Stimulated activated CD4-positive, alpha-beta T cell treated with anti-CD3 and anti-CD28 coated beads, Interleukin-1b, Interleukin-23, amount 100 ng/mL, for 1 hour (primary cell): Measurements from ENCODE around the gene TRIOBP.
A peak's percentile ranks its signal among the peaks of the same experiment; 100 is the strongest.

Experiments used
- DNase-seq, 2 donors: peaks; one replicate each; pipeline ENCODE4 v3.0.0-alpha.2; 2020; ENCODE audit warnings: low read depth in 2 of 2

The TRIOBP gene

DNA sequence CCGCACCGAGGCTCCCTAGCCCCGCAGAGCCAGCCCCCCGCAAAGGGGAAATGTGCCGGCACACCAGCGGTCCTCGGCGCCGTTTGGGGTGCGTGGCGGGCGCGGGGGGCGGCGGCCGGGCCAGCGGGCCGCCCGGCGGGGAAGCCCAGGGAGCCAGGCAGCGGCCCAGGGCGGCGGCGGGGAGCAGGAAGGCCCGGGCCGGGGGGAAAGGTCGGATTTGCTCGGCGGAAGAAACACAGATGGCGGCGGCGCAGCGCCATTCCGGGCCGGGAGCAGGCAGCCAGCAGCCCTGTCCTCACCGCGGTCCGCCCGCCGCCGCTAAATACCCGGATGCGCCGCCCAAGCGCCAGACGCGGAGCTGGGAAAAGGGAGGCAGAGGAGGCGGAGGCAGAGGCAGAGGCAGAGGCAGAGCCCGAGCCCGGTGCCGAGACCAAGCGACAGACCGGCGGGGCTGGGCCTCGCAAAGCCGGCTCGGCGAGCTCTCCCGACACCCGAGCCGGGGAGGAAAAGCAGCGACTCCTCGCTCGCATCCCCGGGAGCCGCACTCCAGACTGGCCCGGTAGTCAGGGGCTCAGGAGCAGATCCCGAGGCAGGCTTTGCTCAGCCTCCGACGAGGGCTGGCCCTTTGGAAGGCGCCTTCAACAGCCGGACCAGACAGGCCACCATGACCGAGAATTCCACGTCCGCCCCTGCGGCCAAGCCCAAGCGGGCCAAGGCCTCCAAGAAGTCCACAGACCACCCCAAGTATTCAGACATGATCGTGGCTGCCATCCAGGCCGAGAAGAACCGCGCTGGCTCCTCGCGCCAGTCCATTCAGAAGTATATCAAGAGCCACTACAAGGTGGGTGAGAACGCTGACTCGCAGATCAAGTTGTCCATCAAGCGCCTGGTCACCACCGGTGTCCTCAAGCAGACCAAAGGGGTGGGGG is 108.3 kb downstream of the TRIOBP start:
- peak; percentile 14 to 56 for DNase-seq

DNA sequence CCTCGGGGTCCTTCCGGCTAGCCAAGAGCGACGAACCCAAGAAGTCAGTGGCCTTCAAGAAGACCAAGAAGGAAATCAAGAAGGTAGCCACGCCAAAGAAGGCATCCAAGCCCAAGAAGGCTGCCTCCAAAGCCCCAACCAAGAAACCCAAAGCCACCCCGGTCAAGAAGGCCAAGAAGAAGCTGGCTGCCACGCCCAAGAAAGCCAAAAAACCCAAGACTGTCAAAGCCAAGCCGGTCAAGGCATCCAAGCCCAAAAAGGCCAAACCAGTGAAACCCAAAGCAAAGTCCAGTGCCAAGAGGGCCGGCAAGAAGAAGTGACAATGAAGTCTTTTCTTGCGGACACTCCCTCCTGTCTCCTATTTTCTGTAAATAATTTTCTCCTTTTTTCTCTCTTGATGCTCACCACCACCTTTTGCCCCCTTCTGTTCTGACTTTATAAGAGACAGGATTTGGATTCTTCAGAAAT is 109.0 kb downstream of the TRIOBP start:
- no peak for DNase-seq

DNA sequence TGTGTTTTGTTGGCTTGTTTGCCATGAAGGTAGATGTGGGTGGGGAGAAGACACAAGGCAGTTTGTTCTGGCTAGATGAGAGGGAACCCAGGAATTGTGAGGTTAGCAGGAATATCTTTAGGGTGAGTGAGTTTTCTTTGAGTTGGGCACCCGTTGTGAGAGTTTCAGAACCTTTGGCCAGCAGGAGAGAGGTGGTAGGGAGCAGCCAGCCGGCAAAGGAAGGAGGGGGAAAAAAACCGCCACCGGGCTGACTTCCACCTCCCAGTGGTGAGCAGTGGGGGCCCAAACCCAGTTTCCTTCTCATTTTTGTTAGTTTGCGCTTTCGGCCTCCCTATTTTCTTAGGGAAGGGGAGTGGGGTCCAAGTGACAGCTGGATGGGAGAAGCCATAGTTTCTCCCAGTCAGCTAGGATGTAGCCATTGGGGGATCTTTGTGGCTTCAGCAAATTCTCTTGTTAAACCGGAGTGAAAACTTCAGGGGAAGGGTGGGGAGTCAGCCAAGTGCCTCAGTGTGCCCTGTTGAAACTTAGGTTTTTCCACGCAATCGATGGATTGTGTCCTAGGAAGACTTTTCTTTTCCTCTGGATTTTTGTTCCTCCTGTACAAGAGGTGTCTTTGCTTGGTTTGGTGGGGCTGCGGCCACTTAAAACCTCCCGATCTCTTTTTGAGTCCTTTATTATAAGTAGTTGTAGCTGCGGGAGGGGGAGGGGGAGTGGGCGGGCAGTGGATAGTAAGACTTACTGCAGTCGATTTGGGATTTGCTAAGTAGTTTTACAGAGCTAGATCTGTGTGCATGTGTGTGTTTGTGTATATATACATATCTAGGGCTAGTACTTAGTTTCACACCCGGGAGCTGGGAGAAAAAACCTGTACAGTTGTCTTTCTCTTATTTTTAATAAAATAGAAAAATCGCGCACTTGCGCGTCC is 109.8 kb downstream of the TRIOBP start:
- no peak for DNase-seq

DNA sequence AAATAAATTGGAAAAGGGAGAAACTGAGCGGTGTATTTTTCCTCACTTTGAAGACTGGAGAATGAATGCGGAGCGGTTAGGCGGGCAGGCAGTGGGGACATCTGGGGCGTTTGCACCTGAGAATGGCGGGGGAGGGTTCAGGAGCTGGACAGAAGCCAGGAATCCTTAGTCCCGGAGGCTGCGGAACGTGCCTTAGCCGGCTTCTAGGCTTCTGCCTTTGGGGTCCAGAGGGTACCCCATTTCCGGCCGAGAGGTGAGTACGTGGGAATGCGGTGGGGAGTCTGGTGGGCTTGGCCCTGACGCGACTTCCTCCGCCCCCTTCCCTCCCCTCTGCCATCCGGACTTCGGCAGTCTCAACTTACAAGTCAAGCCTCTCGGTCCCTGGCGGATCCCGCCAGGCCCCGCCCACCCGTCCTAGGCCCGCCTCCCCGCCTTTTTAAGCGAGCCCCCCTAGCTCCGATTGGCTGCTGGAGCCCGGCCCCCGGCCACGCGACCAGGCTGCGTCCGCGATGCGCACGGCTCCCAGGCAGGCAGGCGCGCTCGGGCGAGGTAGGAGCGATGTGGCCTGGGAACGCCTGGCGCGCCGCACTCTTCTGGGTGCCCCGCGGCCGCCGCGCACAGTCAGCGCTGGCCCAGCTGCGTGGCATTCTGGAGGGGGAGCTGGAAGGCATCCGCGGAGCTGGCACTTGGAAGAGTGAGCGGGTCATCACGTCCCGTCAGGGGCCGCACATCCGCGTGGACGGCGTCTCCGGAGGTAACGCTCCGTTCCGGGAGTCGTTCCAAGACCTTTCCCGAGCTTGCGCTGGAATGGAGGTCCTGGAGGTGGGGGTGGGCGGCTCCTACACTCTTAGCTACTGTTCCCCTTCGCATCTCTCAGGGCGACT is 110.8 kb downstream of the TRIOBP start, which contains the start of gene GCAT:
GCAT (plus strand) TSS at position 525 of the 884 bp plus-strand sequence; CDS start at position 559, 34 bp downstream.
- peak; percentile 59 to 82 for DNase-seq

DNA sequence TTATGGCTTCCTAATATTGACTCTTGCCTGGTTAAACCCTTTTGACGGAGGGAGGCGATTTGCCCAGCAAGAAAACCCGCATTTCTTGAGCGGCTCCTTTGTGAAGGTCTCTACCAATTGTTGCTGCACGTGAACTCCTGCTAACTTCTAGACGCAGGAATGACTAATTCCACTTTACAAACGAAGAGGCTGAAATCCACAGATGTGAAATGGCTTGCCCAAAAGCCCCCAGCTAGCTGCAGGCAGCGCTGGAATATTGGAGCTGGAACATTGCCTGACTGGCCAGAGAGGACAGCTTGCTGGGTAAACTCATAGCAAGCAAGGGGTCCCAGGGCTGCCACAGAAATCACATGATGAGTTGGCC is 111.4 kb downstream of the TRIOBP start:
- DNase-seq = no peak

DNA sequence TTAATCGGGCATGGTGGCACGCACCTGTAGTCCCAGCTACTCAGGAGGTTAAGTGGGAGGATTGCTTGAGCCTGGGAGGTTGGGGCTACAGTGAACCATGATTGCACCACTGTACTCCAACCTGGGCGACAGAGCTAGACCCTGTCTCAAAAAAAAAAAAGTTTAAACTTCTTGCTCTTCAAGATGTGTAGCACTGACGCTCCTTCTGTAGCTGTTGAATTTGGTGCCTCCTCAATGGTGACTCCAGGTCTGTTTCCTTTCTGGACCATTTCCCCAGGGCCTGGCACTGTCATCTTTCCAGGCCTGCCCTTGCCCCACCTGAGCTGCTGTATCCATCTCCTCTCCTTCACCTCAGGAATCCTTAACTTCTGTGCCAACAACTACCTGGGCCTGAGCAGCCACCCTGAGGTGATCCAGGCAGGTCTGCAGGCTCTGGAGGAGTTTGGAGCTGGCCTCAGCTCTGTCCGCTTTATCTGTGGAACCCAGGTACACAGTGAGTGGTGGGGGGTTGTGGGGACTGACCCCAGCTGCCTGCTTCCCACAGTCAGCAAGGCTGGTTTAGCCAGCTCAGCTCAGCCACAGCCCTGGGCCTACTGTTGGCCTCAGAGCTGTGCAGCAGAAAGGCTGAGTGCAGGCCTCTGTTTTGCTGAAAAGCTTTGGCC is 113.0 kb downstream of the TRIOBP start:
- DNase-seq = no peak

DNA sequence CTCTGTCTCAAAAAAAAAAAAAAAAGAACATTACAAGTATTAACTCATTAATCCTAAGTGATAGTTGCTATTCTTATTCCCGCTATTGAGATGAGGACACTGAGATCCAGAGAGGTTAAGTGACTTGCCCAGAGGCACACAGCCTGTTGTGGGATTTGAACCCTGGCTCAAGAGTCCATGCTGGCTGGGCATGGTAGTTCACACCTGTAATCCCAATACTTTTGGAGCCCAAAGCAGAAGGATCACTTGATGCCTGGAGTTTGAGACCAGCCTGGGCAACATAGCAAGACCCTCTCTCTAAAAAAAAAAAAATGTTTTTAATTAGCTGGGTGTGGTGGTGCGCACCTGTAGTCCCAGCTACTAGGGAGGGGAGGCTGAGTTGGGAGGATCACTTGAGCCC is 115.0 kb downstream of the TRIOBP start:
- no peak for DNase-seq

DNA sequence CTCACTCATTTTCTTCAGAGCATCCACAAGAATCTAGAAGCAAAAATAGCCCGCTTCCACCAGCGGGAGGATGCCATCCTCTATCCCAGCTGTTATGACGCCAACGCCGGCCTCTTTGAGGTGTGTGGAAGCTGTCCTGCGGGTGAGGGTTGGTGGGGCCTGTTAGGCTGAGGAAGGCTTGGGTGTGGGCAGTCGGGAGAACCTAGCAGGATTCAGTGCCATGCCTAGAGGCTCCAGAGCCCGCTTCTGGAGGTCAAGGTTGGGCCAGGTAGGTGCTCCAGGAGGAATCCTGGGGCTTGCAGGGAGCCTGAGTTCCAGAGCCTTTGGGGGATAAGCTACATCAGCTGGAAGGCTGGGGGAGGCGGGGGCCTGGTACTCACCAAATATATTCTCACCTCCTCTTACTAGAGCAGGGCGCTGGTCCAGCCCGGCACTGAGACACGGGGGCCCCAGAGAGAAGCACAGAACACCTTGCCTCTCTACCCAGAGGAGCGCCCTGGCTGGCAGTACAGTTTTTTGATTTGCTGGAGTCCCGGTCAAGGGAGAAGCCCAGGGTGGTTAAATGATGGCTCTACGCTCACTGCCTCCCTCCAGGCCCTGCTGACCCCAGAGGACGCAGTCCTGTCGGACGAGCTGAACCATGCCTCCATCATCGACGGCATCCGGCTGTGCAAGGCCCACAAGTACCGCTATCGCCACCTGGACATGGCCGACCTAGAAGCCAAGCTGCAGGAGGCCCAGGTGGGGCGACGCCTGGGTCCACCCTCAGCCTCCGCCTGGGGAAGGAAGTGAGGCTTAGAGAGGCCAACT is 116.2 kb downstream of the TRIOBP start:
- DNase-seq = no peak

DNA sequence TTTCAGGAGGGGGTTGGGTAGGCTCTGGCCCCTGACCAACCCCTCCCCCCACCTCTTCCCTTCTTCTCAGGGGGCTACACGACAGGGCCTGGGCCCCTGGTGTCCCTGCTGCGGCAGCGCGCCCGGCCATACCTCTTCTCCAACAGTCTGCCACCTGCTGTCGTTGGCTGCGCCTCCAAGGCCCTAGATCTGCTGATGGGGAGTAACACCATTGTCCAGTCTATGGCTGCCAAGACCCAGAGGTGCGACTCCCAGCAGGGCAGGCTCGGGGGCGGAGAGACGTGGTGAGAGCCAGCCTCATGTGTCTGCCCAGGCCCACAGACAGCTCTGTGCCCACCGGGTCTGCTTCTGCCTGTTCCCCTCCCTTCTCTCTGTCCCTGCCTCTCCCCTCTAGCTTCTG is 118.7 kb downstream of the TRIOBP start:
- no peak for DNase-seq

DNA sequence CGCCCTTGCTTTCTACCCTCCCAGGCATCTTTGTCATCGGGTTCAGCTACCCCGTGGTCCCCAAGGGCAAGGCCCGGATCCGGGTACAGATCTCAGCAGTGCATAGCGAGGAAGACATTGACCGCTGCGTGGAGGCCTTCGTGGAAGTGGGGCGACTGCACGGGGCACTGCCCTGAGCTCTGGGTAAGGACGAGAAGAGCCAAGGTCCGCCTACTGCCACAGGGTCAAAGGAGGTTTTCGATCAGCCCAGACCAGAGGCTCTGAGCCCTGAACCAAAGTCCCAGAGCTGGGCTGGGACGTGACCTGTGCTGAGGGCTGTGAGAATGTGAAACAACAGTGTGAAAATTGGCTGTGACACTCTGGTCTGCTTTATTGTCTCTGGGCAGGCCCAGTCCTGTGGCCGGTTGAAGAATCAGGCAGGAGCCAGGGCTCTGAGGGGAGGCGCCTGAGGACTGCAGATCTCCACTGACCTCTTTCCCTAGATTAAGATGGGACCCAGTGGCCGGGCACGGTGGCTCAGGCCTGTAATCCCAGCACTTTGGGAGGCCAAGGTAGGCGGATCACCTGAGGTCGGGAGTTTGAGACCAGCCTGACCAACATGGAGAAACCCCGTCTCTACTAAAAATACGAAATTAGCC is 119.8 kb downstream of the TRIOBP start:
- DNase-seq = no peak

DNA sequence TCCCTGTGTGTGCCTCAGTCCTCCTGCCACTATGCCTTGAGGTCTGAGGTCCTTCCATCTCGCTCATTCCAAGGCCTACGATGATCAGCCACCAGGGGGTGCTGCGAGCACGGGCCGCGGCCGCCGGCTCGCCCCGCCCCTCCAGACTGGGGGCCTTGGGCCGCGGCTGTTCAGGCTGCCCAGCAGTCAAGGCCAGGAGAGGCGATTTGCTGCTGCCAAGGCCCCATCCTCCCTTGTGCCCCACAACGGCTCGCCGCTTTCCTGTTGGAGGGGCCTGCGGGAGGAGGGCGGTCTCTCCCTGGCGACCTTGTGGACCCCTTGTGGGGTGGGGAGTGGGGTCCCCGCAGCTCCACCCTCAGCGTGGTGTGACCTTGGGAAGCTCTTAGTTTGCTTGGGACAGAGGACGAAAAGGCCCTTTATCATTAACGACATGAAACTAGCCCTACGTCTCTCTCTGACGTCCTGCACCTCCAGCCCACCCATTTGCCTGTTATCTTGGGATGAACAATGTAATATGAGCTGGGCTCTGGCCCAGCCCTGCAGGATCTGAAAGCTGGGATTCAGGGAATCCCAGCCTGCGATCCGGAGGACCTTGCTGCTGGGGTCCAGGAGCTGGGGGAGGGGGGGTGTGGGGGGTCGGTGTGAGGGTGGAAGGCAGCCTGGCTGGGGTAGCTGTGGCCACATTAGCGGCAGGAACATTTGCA is 121.0 kb downstream of the TRIOBP start:
- peak; percentile 56 to 85 for DNase-seq

DNA sequence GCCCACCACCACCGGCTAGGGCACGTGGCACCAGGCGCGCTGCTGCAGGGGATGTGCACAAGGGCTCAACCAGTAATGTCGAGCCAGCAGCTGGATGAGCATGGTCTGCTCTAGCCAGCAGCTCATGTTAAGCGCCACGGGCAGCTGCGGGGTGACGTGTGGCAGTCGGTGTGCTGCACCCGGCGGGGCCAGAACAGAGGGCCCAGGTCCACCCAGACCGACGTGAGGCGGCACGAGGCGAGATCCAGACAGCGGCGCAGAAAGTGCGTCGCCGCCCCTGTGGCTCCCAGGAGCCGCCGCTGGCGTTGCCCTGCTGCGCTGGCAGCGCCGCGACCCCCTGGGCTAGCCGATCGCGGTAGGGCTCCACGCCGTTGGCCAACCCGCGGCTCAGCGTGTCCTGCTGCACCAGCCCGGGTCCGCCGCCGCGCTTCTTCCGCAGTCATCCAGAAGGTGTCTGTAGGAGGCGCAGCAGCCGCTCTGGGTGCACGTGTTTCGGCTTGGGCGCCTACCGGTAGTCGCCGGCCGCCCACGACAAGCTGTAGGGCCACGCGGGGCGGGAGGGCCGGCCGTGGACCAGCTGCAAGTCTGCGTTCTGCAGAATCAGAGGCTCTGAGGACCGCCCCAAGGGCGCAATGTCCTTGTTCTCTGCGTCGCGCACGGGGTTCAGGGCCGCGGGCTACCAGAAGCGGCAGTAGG is 121.7 kb downstream of the TRIOBP start:
- peak; percentile 23 to 46 for DNase-seq

DNA sequence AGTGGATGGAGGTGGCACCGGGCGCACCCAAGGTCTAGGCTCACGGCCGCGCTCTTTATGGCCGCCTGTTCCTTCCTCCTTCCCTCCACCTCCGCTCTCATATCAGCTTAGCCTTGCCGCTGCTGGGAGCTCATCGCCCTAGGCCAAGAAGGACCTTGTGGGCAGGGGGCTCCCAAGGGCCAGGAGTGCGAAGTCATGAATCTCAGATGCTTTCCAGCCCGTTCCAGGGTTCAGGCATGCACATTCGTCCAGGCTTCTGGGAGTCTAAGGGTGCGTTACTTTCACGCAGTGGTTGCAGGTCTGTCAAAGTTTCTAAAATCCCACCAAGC is 122.2 kb downstream of the TRIOBP start:
- no peak for DNase-seq

DNA sequence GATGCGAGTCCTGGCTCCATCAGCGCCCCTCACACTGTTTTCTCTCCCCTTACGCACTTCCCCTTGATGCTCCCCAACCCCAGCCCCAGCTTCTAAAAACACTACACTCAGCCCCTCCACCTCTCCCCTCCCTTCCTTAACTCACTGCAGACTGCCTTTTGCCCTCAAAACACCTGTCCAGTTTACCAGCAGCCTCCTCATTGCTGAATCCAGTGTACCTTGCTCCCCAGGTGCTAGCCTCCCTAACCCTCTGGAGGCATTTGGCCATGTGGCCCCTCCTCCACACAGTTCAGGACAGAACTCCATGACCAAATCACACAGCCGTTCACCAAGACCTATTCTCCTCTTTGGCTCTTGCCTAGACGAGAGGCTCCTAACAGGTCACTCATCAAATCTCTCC is 123.5 kb downstream of the TRIOBP start:
- no peak for DNase-seq

DNA sequence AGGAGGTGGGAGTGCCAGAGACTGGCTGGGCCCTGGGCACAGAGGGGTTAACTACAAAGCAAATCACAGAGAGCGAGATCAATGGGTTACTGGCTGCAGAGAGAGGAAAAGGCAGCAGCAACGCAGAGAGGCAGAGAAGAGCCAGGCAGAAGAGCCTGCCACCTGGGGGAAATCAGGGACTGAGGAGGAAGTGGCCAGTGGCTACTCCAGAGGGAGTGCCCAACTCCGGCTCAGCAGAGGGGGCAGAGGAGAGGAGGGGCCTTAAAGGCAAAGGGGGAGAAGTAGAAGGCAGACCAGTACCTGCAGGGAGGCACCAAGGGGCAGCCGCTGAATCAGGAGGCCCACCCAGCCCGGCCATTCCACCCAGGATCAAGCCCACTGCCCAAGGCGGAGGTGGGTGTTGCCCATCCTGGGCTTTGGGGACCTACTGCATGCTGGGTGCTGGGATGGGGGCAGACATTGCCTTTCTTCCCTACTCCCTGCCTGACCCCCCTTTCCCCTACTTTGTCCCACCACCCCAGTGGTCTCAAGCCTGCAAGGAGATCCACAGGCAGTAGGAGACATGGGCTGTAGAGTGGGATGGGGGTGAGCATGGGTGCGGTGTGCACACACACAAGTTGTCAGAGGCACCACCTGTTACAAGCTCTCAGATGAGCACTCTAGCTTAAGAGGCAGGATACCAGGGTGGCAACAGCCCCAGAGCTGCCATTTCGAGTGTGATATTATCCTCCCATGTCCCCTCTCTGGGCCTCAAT is 125.4 kb downstream of the TRIOBP start:
- no peak for DNase-seq

DNA sequence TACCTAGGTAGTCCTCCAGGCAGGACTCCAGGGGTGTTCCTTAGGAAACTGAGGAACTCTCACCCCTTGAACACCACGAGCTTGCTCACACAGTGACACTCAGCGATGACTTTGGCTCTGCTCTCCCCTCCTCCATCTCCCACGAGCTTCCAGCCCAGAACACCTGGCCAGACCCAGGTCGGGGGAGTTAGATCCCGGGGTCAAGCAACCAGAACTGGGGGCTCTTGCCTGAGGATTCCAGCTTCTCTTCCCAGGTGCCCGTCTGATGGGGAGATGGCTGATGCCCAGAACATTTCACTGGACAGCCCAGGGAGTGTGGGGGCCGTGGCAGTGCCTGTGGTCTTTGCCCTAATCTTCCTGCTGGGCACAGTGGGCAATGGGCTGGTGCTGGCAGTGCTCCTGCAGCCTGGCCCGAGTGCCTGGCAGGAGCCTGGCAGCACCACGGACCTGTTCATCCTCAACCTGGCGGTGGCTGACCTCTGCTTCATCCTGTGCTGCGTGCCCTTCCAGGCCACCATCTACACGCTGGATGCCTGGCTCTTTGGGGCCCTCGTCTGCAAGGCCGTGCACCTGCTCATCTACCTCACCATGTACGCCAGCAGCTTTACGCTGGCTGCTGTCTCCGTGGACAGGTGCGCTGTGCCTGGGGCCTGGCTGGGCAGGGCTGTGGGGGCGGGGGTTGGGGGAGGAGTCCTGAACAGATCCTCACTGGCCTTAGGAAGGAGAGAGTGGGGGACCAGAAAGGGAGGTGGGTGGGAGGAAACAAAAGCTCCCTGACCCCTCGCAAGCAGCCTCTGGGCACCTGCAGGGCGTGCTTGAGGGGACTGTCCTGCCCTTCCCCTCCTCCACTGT is 126.5 kb downstream of the TRIOBP start, which contains the start of gene GALR3:
GALR3 (plus strand) TSS at position 249 of the 852 bp plus-strand sequence; CDS start at position 274, 25 bp downstream.
- DNase-seq = no peak
